Right lung (tissue), 5 donors: ENCODE measurements around the gene KRT80. TPM values are rescaled to one million over a fixed set of nuclear protein-coding genes. Genes with fewer than 3 reads are reported as not detected.

Experiments used
- DNase-seq, 2 donors: peaks; one replicate each; pipeline ENCODE4 v3.0.0-alpha.2; 2013
- polyA plus RNA-seq, 5 donors: library from polyadenylated mRNA; unstranded; fragments of 120-200 nt; gene quantifications; one replicate each; pipeline versions ENCODE4 v1.2.1 to v1.2.3, GENCODE V29; 2013; ENCODE audit warnings: inconsistent platforms in 1 of 5, low replicate concordance in 1 of 5; ENCODE audit not compliant: insufficient read length in 5 of 5, insufficient read depth in 1 of 5

The KRT80 gene
- polyA plus RNA-seq, 5 donors: 0.48 to 1.9 (median 0.90) TPM

GRCh38 chr12:52200086-52200780 lies 8.4 kb upstream of the KRT80 start:
- DNase-seq: no peak

- no peak for DNase-seq
Measured at GRCh38 chr12:52199294-52199919, 7.6 kb upstream of the KRT80 start.

GRCh38 chr12:52198454-52199215 lies 6.8 kb upstream of the KRT80 start:
- DNase-seq: no peak

GRCh38 chr12:52197371-52198231 lies 5.8 kb upstream of the KRT80 start:
- no peak for DNase-seq

GRCh38 chr12:52195065-52195730 lies 3.4 kb upstream of the KRT80 start:
- DNase-seq: no peak

GRCh38 chr12:52193991-52194390 lies 2.2 kb upstream of the KRT80 start:
- DNase-seq: peak in 1 of 2 donors; percentile 51

GRCh38 chr12:52193532-52193931 lies 1.7 kb upstream of the KRT80 start:
- no peak for DNase-seq

- DNase-seq: no peak
Measured at GRCh38 chr12:52190860-52191729, 719 bp downstream of the KRT80 start.

- no peak for DNase-seq
Measured at GRCh38 chr12:52189376-52190174, 2.2 kb downstream of the KRT80 start.

- DNase-seq: no peak
Measured at GRCh38 chr12:52188658-52189057, 3.2 kb downstream of the KRT80 start.

- no peak for DNase-seq
Measured at GRCh38 chr12:52187640-52188039, 4.2 kb downstream of the KRT80 start.

- no peak for DNase-seq
Measured at GRCh38 chr12:52187206-52187605, 4.6 kb downstream of the KRT80 start.

GRCh38 chr12:52186118-52186840 lies 5.5 kb downstream of the KRT80 start:
- no peak for DNase-seq

- no peak for DNase-seq
Measured at GRCh38 chr12:52185400-52185967, 6.3 kb downstream of the KRT80 start.

- no peak for DNase-seq
Measured at GRCh38 chr12:52184813-52185212, 7.0 kb downstream of the KRT80 start.

GRCh38 chr12:52183971-52184370 lies 7.8 kb downstream of the KRT80 start:
- no peak for DNase-seq

GRCh38 chr12:52183544-52183910 lies 8.3 kb downstream of the KRT80 start:
- DNase-seq: no peak

GRCh38 chr12:52182898-52183543 lies 8.8 kb downstream of the KRT80 start:
- no peak for DNase-seq
